Brain microvascular endothelial cell (primary cell): ENCODE data around the gene TMEM60.

Source experiments
- DNase-seq: peaks from one replicate; pipeline ENCODE4 v3.0.0-alpha.2; 2020
- H3K27ac ChIP-seq: fragments of 250-450 bp; sonication (Bioruptor Pico); 2 replicates; pipeline ENCODE4 v1.5.1; 2020; ENCODE audit warnings: mild to moderate bottlenecking, moderate library complexity
- H3K27me3 ChIP-seq: fragments of 250-450 bp; sonication (Bioruptor Pico); replicated peaks from 2 replicates; pipeline ENCODE4 v1.5.1; 2020; ENCODE audit warnings: mild to moderate bottlenecking
- H3K36me3 ChIP-seq: fragments of 250-450 bp; sonication (Bioruptor Pico); replicated peaks from 2 replicates; pipeline ENCODE4 v1.5.1; 2020; ENCODE audit warnings: mild to moderate bottlenecking
- H3K4me3 ChIP-seq: 2 replicates; pipeline ENCODE4 v1.5.1; 2011; ENCODE audit warnings: low read depth, mild to moderate bottlenecking, control low read depth, low read length, moderate library complexity
- in situ Hi-C: cut with HindIII; loops from 2 replicates; pipeline ENCODE4 v1.10.0; 2017; ENCODE audit warnings: low sequenced_read_pairs, low pct_ligation_motif_present
- TF ChIP-seq, protein P1 (sequence below): IDR thresholded peaks from 2 replicates; pipeline ENCODE4 v1.5.1; 2011; ENCODE audit warnings: low read depth, mild to moderate bottlenecking, moderate library complexity, low read length, control low read depth, inconsistent platforms; ENCODE audit errors: missing control alignments

TMEM60 gene

DNA sequence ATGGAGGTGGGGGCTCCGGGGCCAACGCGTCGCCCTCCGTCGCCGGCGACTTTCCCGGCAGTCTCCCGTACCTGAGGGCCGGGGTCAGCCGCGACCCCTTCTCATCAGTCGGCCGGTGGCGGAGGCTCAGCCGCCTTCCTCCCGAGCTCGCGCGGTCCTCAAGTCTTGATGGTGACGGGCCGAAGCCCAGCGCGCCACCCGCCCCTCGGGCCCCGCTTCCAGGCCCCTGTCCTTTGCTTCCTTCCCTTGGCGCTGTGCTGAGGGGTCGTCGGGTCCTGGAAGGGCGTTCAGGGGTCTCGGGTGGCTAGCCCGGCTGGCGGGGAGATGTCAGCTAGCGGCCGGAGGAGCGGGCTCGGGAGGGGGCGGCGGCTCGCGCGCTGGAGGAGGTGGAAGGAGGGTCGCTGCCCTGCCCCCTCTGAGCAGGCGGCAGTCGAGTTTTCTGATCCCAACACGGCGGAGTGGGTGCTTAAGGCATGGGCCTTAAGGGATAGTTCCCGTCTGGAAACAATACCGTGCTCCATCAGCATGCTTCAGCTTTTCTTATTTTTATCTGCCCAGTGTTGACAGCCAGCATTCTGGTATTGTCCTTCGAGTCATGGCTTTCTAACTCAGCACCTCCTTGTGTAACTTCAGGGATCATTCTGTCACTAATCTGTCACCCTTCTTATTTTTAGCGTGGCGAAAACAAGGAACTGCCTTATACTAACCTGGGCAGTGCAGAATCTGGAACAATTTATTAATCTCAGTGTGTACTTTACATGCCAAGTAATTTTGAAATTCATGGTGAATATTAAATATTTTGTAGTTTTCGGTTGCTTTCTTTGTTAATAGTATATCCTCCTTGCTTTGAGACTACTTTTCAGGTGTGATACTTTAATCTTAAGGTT lies 1.1 kb upstream of the TMEM60 start:
- in situ Hi-C loops, result no loop called here
- peak; percentile 4 for DNase-seq

GRCh38 chr7:77797734-77798393 lies 370 bp downstream of the TMEM60 start:
- Histone ChIP-seq H3K4me3 (peak overlapping the region; percentile 97), H3K27me3 (no peaks in the 10 kb centered on the region), H3K27ac (peak overlapping the region; percentile 71), H3K36me3 (no peaks in the 10 kb centered on the region)
- in situ Hi-C loops, result no loop called here
- TF ChIP-seq, protein P1, sequence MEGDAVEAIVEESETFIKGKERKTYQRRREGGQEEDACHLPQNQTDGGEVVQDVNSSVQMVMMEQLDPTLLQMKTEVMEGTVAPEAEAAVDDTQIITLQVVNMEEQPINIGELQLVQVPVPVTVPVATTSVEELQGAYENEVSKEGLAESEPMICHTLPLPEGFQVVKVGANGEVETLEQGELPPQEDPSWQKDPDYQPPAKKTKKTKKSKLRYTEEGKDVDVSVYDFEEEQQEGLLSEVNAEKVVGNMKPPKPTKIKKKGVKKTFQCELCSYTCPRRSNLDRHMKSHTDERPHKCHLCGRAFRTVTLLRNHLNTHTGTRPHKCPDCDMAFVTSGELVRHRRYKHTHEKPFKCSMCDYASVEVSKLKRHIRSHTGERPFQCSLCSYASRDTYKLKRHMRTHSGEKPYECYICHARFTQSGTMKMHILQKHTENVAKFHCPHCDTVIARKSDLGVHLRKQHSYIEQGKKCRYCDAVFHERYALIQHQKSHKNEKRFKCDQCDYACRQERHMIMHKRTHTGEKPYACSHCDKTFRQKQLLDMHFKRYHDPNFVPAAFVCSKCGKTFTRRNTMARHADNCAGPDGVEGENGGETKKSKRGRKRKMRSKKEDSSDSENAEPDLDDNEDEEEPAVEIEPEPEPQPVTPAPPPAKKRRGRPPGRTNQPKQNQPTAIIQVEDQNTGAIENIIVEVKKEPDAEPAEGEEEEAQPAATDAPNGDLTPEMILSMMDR, result no peak
- DNase-seq, result peak; percentile 7

More for the DNA sequence above, 1.1 kb upstream of the TMEM60 start:
- Histone ChIP-seq H3K36me3 (no peaks in the 10 kb centered on the region), H3K27me3 (no peaks in the 10 kb centered on the region), H3K27ac (peak overlapping the region; percentile 35), H3K4me3 (peak overlapping the region; percentile 97)
- TF ChIP-seq, protein P1, result no peak

GRCh38 chr7:77796960-77797359 lies 1.3 kb downstream of the TMEM60 start:
- peak overlapping the region; percentile 97 for H3K4me3 ChIP-seq
- TF ChIP-seq, protein P1, result no peak
- H3K27me3 ChIP-seq, result no peaks in the 10 kb centered on the region
- no peaks in the 10 kb centered on the region for H3K36me3 ChIP-seq
- H3K27ac ChIP-seq, result no peak overlapping the region
- no peak for DNase-seq
- in situ Hi-C loops, result no loop called here

DNA sequence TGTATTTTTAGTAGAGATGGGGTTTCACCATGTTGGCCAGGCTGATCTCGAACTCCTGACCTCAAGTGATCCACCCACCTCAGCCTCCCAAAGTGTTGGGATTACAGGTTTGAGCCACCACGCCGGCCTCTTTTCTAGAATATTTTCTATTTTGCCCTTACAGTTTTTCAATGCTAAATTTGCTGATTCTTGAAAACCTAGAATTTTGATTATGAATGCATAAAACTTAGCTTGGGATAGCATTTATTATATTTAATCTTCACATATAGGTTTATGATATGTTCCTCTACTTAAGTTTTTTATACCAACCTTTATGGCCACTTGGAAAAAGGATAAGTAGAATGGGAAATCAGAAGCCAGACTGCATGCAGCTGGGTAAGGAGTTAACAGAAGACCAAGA lies 2.1 kb downstream of the TMEM60 start:
- no peak for DNase-seq
- H3K27ac ChIP-seq, result no peak overlapping the region
- no peaks in the 10 kb centered on the region for H3K27me3 ChIP-seq
- TF ChIP-seq, protein P1, result no peak
- in situ Hi-C loops, result no loop called here
- H3K36me3 ChIP-seq, result no peaks in the 10 kb centered on the region
- no peak overlapping the region for H3K4me3 ChIP-seq

DNA sequence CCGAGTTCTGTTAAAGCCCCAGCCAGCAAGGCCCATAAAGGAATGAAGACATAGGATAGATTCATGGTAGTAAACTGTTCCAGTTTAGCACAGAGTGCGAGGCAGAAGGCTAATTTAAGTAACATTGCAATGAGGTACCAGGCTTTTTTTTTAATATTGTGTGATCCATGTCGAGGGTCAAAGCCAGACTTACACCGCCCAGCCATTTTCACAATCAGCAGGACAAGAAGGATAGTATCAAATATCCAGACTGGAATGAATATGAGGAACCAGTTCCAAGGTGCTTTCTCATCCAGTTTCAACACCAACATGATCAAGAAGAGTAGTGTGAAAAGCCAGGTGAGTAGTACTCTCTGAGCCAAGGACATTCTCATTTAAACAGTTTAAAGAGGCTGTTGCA lies 4.2 kb downstream of the TMEM60 start:
- Histone ChIP-seq H3K27me3 (no peaks in the 10 kb centered on the region), H3K27ac (no peak overlapping the region), H3K36me3 (no peaks in the 10 kb centered on the region), H3K4me3 (no peak overlapping the region)
- TF ChIP-seq, protein P1, result no peak
- no peak for DNase-seq
- in situ Hi-C loops, result no loop called here
